ENCODE data around the gene ELMO2. TPM values are rescaled to one million over a fixed set of nuclear protein-coding genes. Genes with fewer than 3 reads are reported as not detected.

The ELMO2 gene
- total RNA-seq = 27.3 and 36.8 TPM in 2 replicates

GRCh38 chr20:46406200-46406985 is at the start of gene ELMO2:
Gene ELMO2, minus strand, starts transcription at chr20:46406615. Its CDS starts 12,133 bp downstream, at chr20:46394482.

Other genes with a start within 250 kb of the ELMO2 start
- gene CDH22, start 98.1 kb downstream of the ELMO2 start, total RNA-seq = not detected in 2 replicates
- 1.8 and 2.0 TPM in 2 replicates for gene ZNF334, start 106.9 kb upstream of the ELMO2 start, total RNA-seq
- gene OCSTAMP, start 144.0 kb upstream of the ELMO2 start, total RNA-seq = not detected in 2 replicates
- gene SLC13A3, start 244.8 kb upstream of the ELMO2 start, total RNA-seq = 2.7 and 4.9 TPM in 2 replicates